Testis (tissue), 3 donors: ENCODE measurements around the gene NDUFB3. TPM values are rescaled to one million over a fixed set of nuclear protein-coding genes. Genes with fewer than 3 reads are reported as not detected.

Experiments used
- DNase-seq: peaks from one replicate; pipeline ENCODE4 v3.0.0-alpha.2; 2019
- H3K27ac ChIP-seq, 2 donors: fragments of 200-600 bp; sonication (generic); one replicate each; pipeline ENCODE4 v1.5.1; 2019
- H3K27me3 ChIP-seq: fragments of 200-600 bp; sonication (generic); one replicate; pipeline ENCODE4 v1.5.1; 2019
- H3K36me3 ChIP-seq: fragments of 200-600 bp; sonication (generic); one replicate; pipeline ENCODE4 v1.5.1; 2017; ENCODE audit warnings: low read depth; ENCODE audit errors: missing control alignments
- H3K4me1 ChIP-seq: fragments of 200-600 bp; sonication (generic); one replicate; pipeline ENCODE4 v1.5.1; 2019
- H3K4me3 ChIP-seq, 2 donors: fragments of 200-600 bp; sonication (generic); one replicate each; pipeline ENCODE4 v1.5.1; 2017 to 2019
- H3K9me3 ChIP-seq: fragments of 200-600 bp; sonication (generic); one replicate; pipeline ENCODE4 v1.5.1; 2017
- POLR2A ChIP-seq: fragments of 450-650 bp; IDR thresholded peaks from one replicate; pipeline ENCODE4 v1.6.1; 2017; ENCODE audit warnings: antibody characterized with exemption, mild to moderate bottlenecking, moderate library complexity
- WGBS, 2 donors: methylation state at CpG; one replicate each; pipeline ENCODE4 v1.1.5; 2018; 5-methylcytosine and 5-hydroxymethylcytosine counted together
- intact Hi-C: fragments of 100-400 bp; cut with DNase I; formaldehyde crosslinking; loops from one replicate; pipeline ENCODE4 v1.15.1; 2023; ENCODE audit warnings: low total_unique reads
- polyA plus RNA-seq: library from polyadenylated mRNA; stranded (reverse); fragments of 350-450 nt; fragmentation: Illumina TruSeq; extraction: RNeasy Lipid Tissue Mini Kit (QIAGEN cat#74804); gene quantifications from one replicate; pipeline ENCODE4 v1.2.3, GENCODE V29; 2014; ENCODE audit warnings: low read depth, low replicate concordance; ENCODE audit not compliant: insufficient read depth
- total RNA-seq, 2 donors: library from RNA; depleted of rRNA; stranded (reverse); fragments of >200 nt; gene quantifications; one replicate each; pipeline ENCODE4 v1.2.3, GENCODE V29; 2016
- TF ChIP-seq, protein P1 (sequence below), 3 experiments: fragments of 450-650 bp in 2 of 3; fragments of 200-600 bp in 1 of 3; sonication (generic) in 1 of 3; IDR thresholded peaks; one replicate each; pipeline ENCODE4 v1.5.1; 2016 to 2019; ENCODE audit warnings: antibody characterized with exemption in 3 of 3, mild to moderate bottlenecking in 2 of 3, moderate library complexity in 1 of 3

Gene NDUFB3
- total and polyA plus RNA-seq, 3 donors from 2014 or later: 46.8 to 129 (median 56.2) TPM

DNA sequence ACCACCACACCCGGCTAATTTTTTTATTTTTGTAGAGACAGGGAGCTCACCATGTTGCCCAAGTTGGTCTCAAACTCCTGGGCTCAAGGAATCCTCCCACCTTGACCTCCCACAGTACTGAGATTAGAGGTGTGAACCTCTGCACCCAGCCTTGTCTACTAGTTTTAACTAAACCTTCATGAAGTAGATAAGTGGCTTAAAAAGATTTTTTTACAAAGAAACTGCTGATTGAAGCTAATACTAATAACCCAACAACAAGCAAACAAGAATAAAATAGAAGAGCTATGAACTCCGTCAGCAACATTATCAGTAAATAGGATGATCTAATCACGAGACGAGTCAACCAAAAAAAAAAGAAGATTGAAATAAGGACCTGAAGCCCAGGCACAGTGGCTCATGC is 18.8 kb downstream of the NDUFB3 start:
- 86 to 92% methylated on average over 4 of the region's 4 CpGs for WGBS, 2 donors
- Histone ChIP-seq H3K4me1 (no peaks in the 10 kb centered on the region), H3K36me3 (no peaks in the 10 kb centered on the region), H3K27ac (no peak overlapping the region), H3K4me3 (no peak overlapping the region), H3K9me3 (no peaks in the 10 kb centered on the region), H3K27me3 (no peaks in the 10 kb centered on the region)
- intact Hi-C loops: no loop called here
- no peak for DNase-seq
- no peak for TF ChIP-seq POLR2A
- TF ChIP-seq, protein P1, sequence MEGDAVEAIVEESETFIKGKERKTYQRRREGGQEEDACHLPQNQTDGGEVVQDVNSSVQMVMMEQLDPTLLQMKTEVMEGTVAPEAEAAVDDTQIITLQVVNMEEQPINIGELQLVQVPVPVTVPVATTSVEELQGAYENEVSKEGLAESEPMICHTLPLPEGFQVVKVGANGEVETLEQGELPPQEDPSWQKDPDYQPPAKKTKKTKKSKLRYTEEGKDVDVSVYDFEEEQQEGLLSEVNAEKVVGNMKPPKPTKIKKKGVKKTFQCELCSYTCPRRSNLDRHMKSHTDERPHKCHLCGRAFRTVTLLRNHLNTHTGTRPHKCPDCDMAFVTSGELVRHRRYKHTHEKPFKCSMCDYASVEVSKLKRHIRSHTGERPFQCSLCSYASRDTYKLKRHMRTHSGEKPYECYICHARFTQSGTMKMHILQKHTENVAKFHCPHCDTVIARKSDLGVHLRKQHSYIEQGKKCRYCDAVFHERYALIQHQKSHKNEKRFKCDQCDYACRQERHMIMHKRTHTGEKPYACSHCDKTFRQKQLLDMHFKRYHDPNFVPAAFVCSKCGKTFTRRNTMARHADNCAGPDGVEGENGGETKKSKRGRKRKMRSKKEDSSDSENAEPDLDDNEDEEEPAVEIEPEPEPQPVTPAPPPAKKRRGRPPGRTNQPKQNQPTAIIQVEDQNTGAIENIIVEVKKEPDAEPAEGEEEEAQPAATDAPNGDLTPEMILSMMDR (IDR thresholded peaks at IDR 0.05): no peak

DNA sequence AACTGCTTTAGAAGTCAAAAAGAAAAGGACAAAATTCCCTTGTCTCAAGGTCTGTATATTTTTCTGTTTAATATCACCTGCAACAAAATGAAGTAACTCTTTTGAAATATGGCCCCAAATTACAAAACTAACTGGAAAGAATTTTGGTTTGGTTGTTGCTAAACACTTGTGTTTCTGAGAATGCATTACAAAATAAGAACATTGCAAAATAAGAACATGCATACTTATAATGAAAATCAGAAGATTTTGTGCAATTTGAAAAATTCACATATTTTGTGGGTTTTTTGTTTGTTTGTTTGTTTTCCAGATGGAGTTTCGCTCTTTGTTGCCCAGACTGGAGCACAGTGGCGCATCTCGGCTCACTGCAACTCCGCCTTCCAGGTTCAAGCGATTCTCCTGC is 21.8 kb downstream of the NDUFB3 start:
- H3K4me3 ChIP-seq: no peak overlapping the region
- no peaks in the 10 kb centered on the region for H3K4me1 ChIP-seq
- no peaks in the 10 kb centered on the region for H3K27me3 ChIP-seq
- TF ChIP-seq, protein P1 (IDR thresholded peaks at IDR 0.05): no peak
- TF ChIP-seq POLR2A: no peak
- no peak for DNase-seq
- 69 to 74% methylated on average over 5 of the region's 5 CpGs for WGBS, 2 donors
- intact Hi-C loops: no loop called here
- H3K27ac ChIP-seq: no peak overlapping the region
- H3K36me3 ChIP-seq: no peaks in the 10 kb centered on the region
- no peaks in the 10 kb centered on the region for H3K9me3 ChIP-seq

DNA sequence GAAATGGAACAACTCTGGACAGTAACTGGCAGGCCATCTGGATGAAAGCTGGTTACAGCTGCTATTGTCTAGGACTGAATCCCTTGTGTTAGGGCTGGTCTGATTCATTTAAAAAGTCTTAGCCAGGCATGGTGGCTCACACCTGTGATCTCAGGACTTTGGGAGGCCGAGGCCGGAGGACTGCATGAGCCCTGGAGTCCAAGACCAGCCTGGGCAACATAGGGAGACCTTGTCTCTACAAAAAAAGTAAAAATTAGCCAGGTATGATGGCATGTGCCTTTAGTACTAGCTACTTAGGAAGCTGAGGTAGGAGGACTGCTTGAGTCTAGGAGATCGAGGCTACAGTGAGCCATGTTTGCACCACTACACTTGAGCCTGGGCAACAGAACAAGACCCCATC is 28.7 kb downstream of the NDUFB3 start:
- no peak overlapping the region for H3K27ac ChIP-seq
- intact Hi-C loops: no loop called here
- no peaks in the 10 kb centered on the region for H3K27me3 ChIP-seq
- WGBS, 2 donors: 95% methylated on average over 3 of the region's 3 CpGs
- H3K9me3 ChIP-seq: no peaks in the 10 kb centered on the region
- no peak for DNase-seq
- TF ChIP-seq, protein P1 (IDR thresholded peaks at IDR 0.05): no peak
- no peak for TF ChIP-seq POLR2A
- no peaks in the 10 kb centered on the region for H3K4me1 ChIP-seq
- H3K4me3 ChIP-seq: no peak overlapping the region
- H3K36me3 ChIP-seq: no peaks in the 10 kb centered on the region

DNA sequence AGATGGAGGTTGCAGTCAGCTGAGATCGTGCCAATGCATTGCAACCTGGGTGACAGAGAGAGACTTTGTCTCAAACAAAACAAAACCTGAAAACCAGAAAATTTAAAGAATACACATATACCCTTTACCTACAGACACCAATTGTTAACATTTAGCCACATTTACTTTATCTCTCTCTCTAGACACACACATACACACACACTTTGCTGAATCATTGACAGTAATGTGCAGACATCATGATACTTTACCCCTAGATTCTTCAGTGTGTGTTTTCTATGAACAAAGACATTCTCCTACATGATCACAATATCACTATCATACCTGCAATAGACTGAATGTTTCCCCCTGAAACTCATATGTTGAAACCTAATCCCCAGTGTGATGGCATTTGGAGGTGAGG is 34.0 kb downstream of the NDUFB3 start:
- Histone ChIP-seq H3K4me1 (no peaks in the 10 kb centered on the region), H3K9me3 (no peaks in the 10 kb centered on the region), H3K36me3 (no peaks in the 10 kb centered on the region), H3K27me3 (no peaks in the 10 kb centered on the region), H3K27ac (no peak overlapping the region), H3K4me3 (no peak overlapping the region)
- WGBS, 2 donors: 92 to 100% methylated on average over 1 of the region's 1 CpG
- no peak for TF ChIP-seq POLR2A
- TF ChIP-seq, protein P1 (IDR thresholded peaks at IDR 0.05): no peak
- intact Hi-C loops: no loop called here
- DNase-seq: no peak

DNA sequence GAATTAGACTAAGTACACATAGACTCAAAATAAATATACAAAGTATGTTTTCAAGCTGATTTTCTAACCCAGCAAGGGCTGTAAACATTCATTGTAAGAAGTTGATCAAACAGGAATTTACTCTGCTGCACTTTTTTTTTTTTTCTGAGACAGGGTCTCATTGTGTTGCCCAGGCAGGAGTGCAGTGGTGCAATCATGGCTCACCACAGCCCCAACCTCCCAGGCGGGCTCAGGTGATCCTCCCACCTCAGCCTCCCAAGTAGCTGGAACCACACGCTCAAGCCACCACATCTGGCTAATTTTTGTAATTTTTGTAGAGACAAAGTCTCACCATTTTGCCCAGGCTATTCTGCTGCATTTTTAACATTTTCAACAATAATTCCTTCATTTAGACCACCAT is 35.8 kb downstream of the NDUFB3 start:
- intact Hi-C loops: no loop called here
- no peaks in the 10 kb centered on the region for H3K27me3 ChIP-seq
- WGBS, 2 donors: 89 to 93% methylated on average over 2 of the region's 2 CpGs
- DNase-seq: no peak
- H3K4me3 ChIP-seq: no peak overlapping the region
- no peaks in the 10 kb centered on the region for H3K9me3 ChIP-seq
- H3K27ac ChIP-seq: no peak overlapping the region
- H3K36me3 ChIP-seq: no peaks in the 10 kb centered on the region
- H3K4me1 ChIP-seq: no peaks in the 10 kb centered on the region
- TF ChIP-seq, protein P1 (IDR thresholded peaks at IDR 0.05): no peak
- no peak for TF ChIP-seq POLR2A
